HepG2 (cell line): ENCODE data around the gene USP32. TPM values are rescaled to one million over a fixed set of nuclear protein-coding genes. Genes with fewer than 3 reads are reported as not detected.

Experiments used
- ATAC-seq: fragments of 200-7000 bp; cut with Tn5 transposase; 3 replicates; pipeline ENCODE4 v1.9.1; 2020; ENCODE audit warnings: mild to moderate bottlenecking, moderate library complexity
- BruUV-seq: library from RNA; stranded (reverse); fragments of 400-500 nt; replicated peaks from 2 replicates; lab custom pipeline; 2021; lab: Mats Ljungman, UMichigan
- CTCF ChIA-PET: fragments of 300-600 bp; formaldehyde crosslinking; extraction: SDS; loops from one replicate; lab custom pipeline; 2021; ENCODE audit warnings: low total read pairs, inconsistent platforms, low intra/inter-chr PET ratio; lab: Yijun Ruan, JAX
- POLR2A ChIA-PET: fragments of 350-600 bp; sonication (Branson Sonifier 250); formaldehyde crosslinking; loops from one replicate; lab custom pipeline; 2020; ENCODE audit warnings: antibody characterized with exemption, inconsistent platforms; lab: Yijun Ruan, JAX
- DNase-seq: peaks from one replicate; pipeline ENCODE4 v3.0.0-alpha.2; 2015; ENCODE audit warnings: low spot score
- FAIRE-seq: peaks from 3 replicates; lab custom pipeline; 2011; peaks lifted over from hg19 to GRCh38; lab: Jason Lieb, UNC
- H2AFZ ChIP-seq: one replicate; pipeline ENCODE4 v1.6.1; 2011; ENCODE audit warnings: low read length, inconsistent platforms
- H3K27ac ChIP-seq: fragments of 300-600 bp; 3 replicates; pipeline ENCODE4 v1.8.0; 2011; ENCODE audit warnings: mixed run types, mild to moderate bottlenecking, mixed read lengths, low read length, inconsistent platforms; ENCODE audit not compliant: insufficient read depth; ENCODE audit errors: extremely low read length
- H3K27me3 ChIP-seq, 2 experiments: fragments of 200-600 bp in 1 of 2; 2 replicates in 1 of 2; 3 replicates in 1 of 2; pipeline versions ENCODE4 v1.6.0 to v1.8.0; 2011; ENCODE audit warnings: low read length in 2 of 2, mild to moderate bottlenecking in 2 of 2, moderate library complexity in 2 of 2, inconsistent platforms in 1 of 2; ENCODE audit not compliant: insufficient read depth in 2 of 2, control insufficient read depth in 1 of 2
- H3K36me3 ChIP-seq, 2 experiments: fragments of 200-600 bp in 1 of 2; replicated peaks in 1 of 2; 2 replicates in 1 of 2; 3 replicates in 1 of 2; pipeline versions ENCODE4 v1.5.1 to v1.8.0; 2011; ENCODE audit warnings: low read length in 2 of 2, inconsistent platforms in 1 of 2; ENCODE audit not compliant: insufficient read depth in 2 of 2, control insufficient read depth in 1 of 2
- H3K4me1 ChIP-seq: 2 replicates; pipeline ENCODE4 v1.5.1; 2012; ENCODE audit warnings: low read length, inconsistent platforms; ENCODE audit not compliant: insufficient read depth
- H3K4me2 ChIP-seq: 2 replicates; pipeline ENCODE4 v1.6.0; 2011; ENCODE audit warnings: low read depth, low read length, inconsistent platforms
- H3K4me3 ChIP-seq, 3 experiments: fragments of 200-600 bp in 1 of 3; sonication (generic), shearing (Covaris generic) in 1 of 3; replicated peaks in 1 of 3; 2 replicates each; pipeline ENCODE4 v1.5.1; 2011 to 2016; ENCODE audit warnings: low read length in 3 of 3, inconsistent platforms in 2 of 3, low read depth in 2 of 3, mild to moderate bottlenecking in 2 of 3, control low read depth in 1 of 3, mixed read lengths in 1 of 3; ENCODE audit not compliant: insufficient read depth in 1 of 3
- H3K79me2 ChIP-seq: one replicate; pipeline ENCODE4 v1.6.1; 2011; ENCODE audit warnings: low read length, inconsistent platforms; ENCODE audit not compliant: insufficient read depth
- H3K9ac ChIP-seq: 2 replicates; pipeline ENCODE4 v1.6.0; 2011; ENCODE audit warnings: mild to moderate bottlenecking, low read depth, low read length, inconsistent platforms; ENCODE audit not compliant: insufficient read depth
- H3K9me3 ChIP-seq: 2 replicates; pipeline ENCODE4 v1.5.1; 2012; ENCODE audit warnings: mild to moderate bottlenecking, low read length
- H4K20me1 ChIP-seq: 2 replicates; pipeline ENCODE4 v1.6.0; 2011; ENCODE audit warnings: inconsistent platforms, mild to moderate bottlenecking, low read length, moderate library complexity; ENCODE audit not compliant: insufficient read depth
- HINFP ChIP-seq: sonication (generic); formaldehyde crosslinking; IDR thresholded peaks from 2 replicates; pipeline ENCODE4 v1.4.0; 2020; ENCODE audit warnings: low read depth, mild to moderate bottlenecking, missing genetic modification reagents
- HOXA9 ChIP-seq: sonication (generic); formaldehyde crosslinking; IDR thresholded peaks from 2 replicates; pipeline ENCODE4 v1.8.1; 2022; ENCODE audit warnings: missing genetic modification reagents, mild to moderate bottlenecking, moderate library complexity, borderline replicate concordance
- NFATC3 ChIP-seq: sonication (generic); formaldehyde crosslinking; IDR thresholded peaks from 2 replicates; pipeline ENCODE4 v1.5.1; 2020; ENCODE audit warnings: mild to moderate bottlenecking, missing genetic modification reagents
- NR0B2 ChIP-seq: sonication (generic); formaldehyde crosslinking; IDR thresholded peaks from 2 replicates; pipeline ENCODE4 v1.4.0; 2020; ENCODE audit warnings: mild to moderate bottlenecking, missing genetic modification reagents
- SALL1 ChIP-seq: sonication (generic); formaldehyde crosslinking; IDR thresholded peaks from 2 replicates; pipeline ENCODE4 v1.8.0; 2022; ENCODE audit warnings: mild to moderate bottlenecking, missing genetic modification reagents
- TP53 ChIP-seq: sonication (generic); formaldehyde crosslinking; conservative IDR thresholded peaks from 2 replicates; pipeline ENCODE4 v1.4.0; 2020; ENCODE audit warnings: missing genetic modification reagents
- ZNF564 ChIP-seq: sonication (generic); formaldehyde crosslinking; IDR thresholded peaks from 2 replicates; pipeline ENCODE4 v1.8.1; 2023; ENCODE audit warnings: mild to moderate bottlenecking, missing genetic modification reagents
- ZNF788 ChIP-seq: sonication (generic); formaldehyde crosslinking; IDR thresholded peaks from 2 replicates; pipeline ENCODE4 v1.5.0; 2020; ENCODE audit warnings: mild to moderate bottlenecking, missing genetic modification reagents, borderline replicate concordance
- WGBS: methylation state at CpG from one replicate; pipeline ENCODE4 v1.1.6; 2017; ENCODE audit warnings: low lambda C conversion rate; 5-methylcytosine and 5-hydroxymethylcytosine counted together
- in situ Hi-C: cut with HindIII; loops from 2 replicates; pipeline ENCODE4 v1.10.0; 2017; ENCODE audit warnings: low pct_unique_long_range_greater_than_20kb; ENCODE audit not compliant: extremely low pct_ligation_motif_present
- intact Hi-C: fragments of 100-400 bp; cut with micrococcal nuclease; formaldehyde crosslinking; loops from one replicate; pipeline ENCODE4 v1.10.0; 2022; ENCODE audit not compliant: unreplicated experiment
- polyA plus RNA-seq, 8 experiments: library from polyadenylated mRNA; depleted of rRNA in 3 of 8; stranded (reverse) in 7 of 8; unstranded in 1 of 8; fragments of >200 nt; fragmentation: Illumina TruSeq in 4 of 8; extraction: Trizol in 4 of 8; gene quantifications; 2 replicates each; pipeline versions ENCODE4 v1.2.1 to v1.2.3, GENCODE V29; 2011 to 2016; ENCODE audit warnings: low read depth in 4 of 8, missing spikeins in 1 of 8, mixed read lengths in 1 of 8; ENCODE audit not compliant: insufficient read depth in 1 of 8
- total RNA-seq, 5 experiments: library from RNA; depleted of rRNA; stranded (reverse); fragments of >200 nt; fragmentation: Illumina TruSeq; extraction: Trizol; gene quantifications; 2 replicates each; pipeline ENCODE4 v1.2.3, GENCODE V29; 2016; ENCODE audit warnings: low read depth in 1 of 5

USP32 gene
- total and polyA plus RNA-seq, 2 of the 13 experiments (the other 11 are each of a cell fraction or from before 2014, with no cell fraction given): 24.9 to 39.9 TPM

GRCh38 chr17:60393840-60394723, 2.1 kb upstream of the USP32 start:
- H3K4me1 ChIP-seq: peaks cover 26% of the 10 kb centered on the region
- H3K79me2 ChIP-seq: peaks cover 20% of the 10 kb centered on the region
- FAIRE-seq: no peak
- ChIA-PET CTCF (no interaction called here), POLR2A (no interaction called here)
- H3K36me3 ChIP-seq: no peaks in the 10 kb centered on the region
- H4K20me1 ChIP-seq: no peaks in the 10 kb centered on the region
- intact Hi-C loops (no loop called here), in situ Hi-C loops (no loop called here)
- H3K9ac ChIP-seq: no peak overlapping the region
- no peak for DNase-seq
- no peak overlapping the region for H3K4me2 ChIP-seq
- no peak overlapping the region for H3K27ac ChIP-seq
- no peak overlapping the region for H3K4me3 ChIP-seq
- 97% methylated on average over 17 of the region's 17 CpGs for WGBS
- BruUV-seq: no TSS peak
- ATAC-seq: no peak
- 0 out of 2 replicates have a peak, but pooled peaks have one; percentile 37 for TF ChIP-seq NFATC3 (CRISPR knock-in tag)
- TF ChIP-seq SALL1 (CRISPR knock-in tag): 0 out of 2 replicates have a peak, but pooled peaks have one; percentile 13
- TF ChIP-seq ZNF564 (CRISPR knock-in tag): no peak
- TF ChIP-seq HINFP (CRISPR knock-in tag): no peak
- peak; percentile 40; the same call in 1 of the 2 replicates for TF ChIP-seq ZNF788 (CRISPR knock-in tag)
- TF ChIP-seq HOXA9: no peak
- TF ChIP-seq TP53: no peak
- no peak for TF ChIP-seq NR0B2 (CRISPR knock-in tag)
- H3K9me3 ChIP-seq: no peaks in the 10 kb centered on the region
- no peak overlapping the region for H2AFZ ChIP-seq
- H3K27me3 ChIP-seq: no peaks in the 10 kb centered on the region; a peak in 1 of 5 replicates
